Fibroblast of lung (primary cell): Measurements from ENCODE around the gene CCDC12.

Experiments used
- CTCF ChIP-seq, 2 donors: IDR thresholded peaks in 1 of 2; conservative IDR thresholded peaks in 1 of 2; 1 replicate in 1 of 2; 2 replicates in 1 of 2; pipeline ENCODE4 v1.5.1; 2011 to 2012; ENCODE audit warnings: low read length in 2 of 2, control low read depth in 1 of 2, inconsistent platforms in 1 of 2, low read depth in 1 of 2, mild to moderate bottlenecking in 1 of 2
- EZH2 ChIP-seq: IDR thresholded peaks from 2 replicates; pipeline ENCODE4 v1.5.1; 2012; ENCODE audit warnings: low read length, control low read depth, mild to moderate bottlenecking; ENCODE audit errors: missing control alignments

GRCh38 chr3:47007001-47007400 lies 30.5 kb upstream of the CCDC12 start:
- TF ChIP-seq CTCF (conservative IDR thresholded peaks at IDR 0.05 in 1 of 2, IDR thresholded peaks at IDR 0.05 in 1 of 2; ENCODE audit: low read depth in 1 of 2, low read length in 2 of 2) (no peak), EZH2 (no peak)
